K562 (cell line): ENCODE measurements around the gene DDX43. TPM values are rescaled to one million over a fixed set of nuclear protein-coding genes. Genes with fewer than 3 reads are reported as not detected.
"Not testable (repeated sequence)": the region's sequence is repeated elsewhere in the genome, so short reads cannot be mapped to it uniquely, and the experiment has no call there.

Experiments
- ATAC-seq: fragments of 200-7000 bp; cut with Tn5 transposase; 3 replicates; pipeline ENCODE4 v1.9.1; 2020; ENCODE audit warnings: moderate library complexity
- BruUV-seq: library from RNA; stranded (reverse); fragments of 400-500 nt; replicated peaks from 2 replicates; lab custom pipeline; 2021; lab: Mats Ljungman, UMichigan
- CTCF ChIA-PET: fragments of 300-600 bp; formaldehyde crosslinking; extraction: SDS; loops from one replicate; lab custom pipeline; 2021; ENCODE audit warnings: low intra/inter-chr PET ratio; lab: Yijun Ruan, JAX
- POLR2A ChIA-PET: fragments of 300-600, 350-650 bp; sonication (Branson Sonifier 250); formaldehyde crosslinking; extraction: SDS; loops from one replicate; lab custom pipeline; 2021; ENCODE audit warnings: antibody characterized with exemption, inconsistent platforms; lab: Yijun Ruan, JAX
- DNase-seq, 4 experiments: peaks; one replicate each; pipeline versions ENCODE4 v3.0.0 to v3.0.0-alpha.2; 2011 to 2018; ENCODE audit warnings: low spot score in 3 of 4, mixed read lengths in 3 of 4; ENCODE audit errors: extremely low read depth in 1 of 4
- FAIRE-seq: peaks from 2 replicates; lab custom pipeline; 2011; peaks lifted over from hg19 to GRCh38; lab: Jason Lieb, UNC
- H2AFZ ChIP-seq: 2 replicates; pipeline ENCODE4 v1.6.0; 2011; ENCODE audit warnings: low read depth, low read length, control low read depth, inconsistent platforms
- H3K27ac ChIP-seq: fragments of 200-600 bp; 3 replicates; pipeline ENCODE4 v1.8.0; 2011; ENCODE audit warnings: low read depth, mild to moderate bottlenecking, control low read depth, inconsistent platforms, low read length, moderate library complexity, mixed read lengths; ENCODE audit errors: extremely low read depth
- H3K27me3 ChIP-seq, 2 experiments: fragments of 300-600 bp in 1 of 2; 2 replicates in 1 of 2; 3 replicates in 1 of 2; pipeline versions ENCODE4 v1.6.0 to v1.8.0; 2011; ENCODE audit warnings: inconsistent platforms in 2 of 2, low read length in 2 of 2, mild to moderate bottlenecking in 1 of 2, mixed read lengths in 1 of 2, moderate library complexity in 1 of 2; ENCODE audit not compliant: control insufficient read depth in 2 of 2, insufficient read depth in 2 of 2
- H3K36me3 ChIP-seq: fragments of 300-600 bp; 3 replicates; pipeline ENCODE4 v1.8.0; 2011; ENCODE audit warnings: mild to moderate bottlenecking, low read length, inconsistent platforms; ENCODE audit not compliant: control insufficient read depth, insufficient read depth
- H3K4me1 ChIP-seq, 2 experiments: fragments of 200-600 bp in 1 of 2; replicated peaks in 1 of 2; 2 replicates in 1 of 2; 3 replicates in 1 of 2; pipeline versions ENCODE4 v1.5.1 to v1.8.0; 2011; ENCODE audit warnings: inconsistent platforms in 2 of 2, low read length in 2 of 2, mild to moderate bottlenecking in 1 of 2, mixed read lengths in 1 of 2, moderate library complexity in 1 of 2; ENCODE audit not compliant: control insufficient read depth in 2 of 2, insufficient read depth in 2 of 2
- H3K4me2 ChIP-seq: 2 replicates; pipeline ENCODE4 v1.6.1; 2011; ENCODE audit warnings: low read length, control low read depth, inconsistent platforms, mixed read lengths; ENCODE audit not compliant: insufficient read depth
- H3K4me3 ChIP-seq: fragments of 200-600 bp; sonication (generic), shearing (Covaris generic); 2 replicates; pipeline ENCODE4 v1.5.1; 2016; ENCODE audit warnings: control low read depth, inconsistent platforms
- H3K79me2 ChIP-seq: fragments of 200-600 bp; 3 replicates; pipeline ENCODE4 v1.8.0; 2011; ENCODE audit warnings: low read length, inconsistent platforms; ENCODE audit not compliant: control insufficient read depth, insufficient read depth
- H3K9ac ChIP-seq, 2 experiments: 2 replicates each; pipeline versions ENCODE4 v1.6.0 to v1.6.1; 2011; ENCODE audit warnings: low read depth in 2 of 2, low read length in 2 of 2, control low read depth in 1 of 2, inconsistent platforms in 1 of 2, mild to moderate bottlenecking in 1 of 2, mixed read lengths in 1 of 2; ENCODE audit not compliant: insufficient read depth in 1 of 2
- H3K9me1 ChIP-seq: one replicate; pipeline ENCODE4 v1.6.0; 2011; ENCODE audit warnings: inconsistent platforms, mild to moderate bottlenecking, low read length, moderate library complexity; ENCODE audit not compliant: control insufficient read depth, insufficient read depth
- H3K9me3 ChIP-seq: replicated peaks from 2 replicates; pipeline ENCODE4 v1.5.1; 2011; ENCODE audit warnings: low read depth, low read length, inconsistent platforms; ENCODE audit not compliant: control insufficient read depth, insufficient read depth
- H4K20me1 ChIP-seq: replicated peaks from 2 replicates; pipeline ENCODE4 v1.6.1; 2011; ENCODE audit warnings: low read length, inconsistent platforms, mixed read lengths; ENCODE audit not compliant: control insufficient read depth, insufficient read depth
- BCL6 ChIP-seq: fragments of 250-450 bp; sonication (Bioruptor Pico); IDR thresholded peaks from 2 replicates; pipeline ENCODE4 v1.4.0; 2020
- GTF2E2 ChIP-seq: fragments of 200-800 bp; sonication (Bioruptor generic); IDR thresholded peaks from 2 replicates; pipeline ENCODE4 v1.6.1; 2016; ENCODE audit warnings: missing genetic modification characterization, missing compliant biosample characterization
- HIVEP1 ChIP-seq: fragments of 250-450 bp; sonication (Bioruptor Pico); IDR thresholded peaks from 2 replicates; pipeline ENCODE4 v1.4.0; 2020; ENCODE audit warnings: mild to moderate bottlenecking
- RBM14 ChIP-seq: fragments of 200-400 bp; formaldehyde crosslinking; IDR thresholded peaks from 2 replicates; pipeline ENCODE4 v1.6.1; 2018; ENCODE audit warnings: low read depth, mild to moderate bottlenecking, low read length, moderate library complexity, borderline replicate concordance; ENCODE audit not compliant: insufficient read depth
- ZNF143 ChIP-seq: sonication (generic); formaldehyde crosslinking; IDR thresholded peaks from 2 replicates; pipeline ENCODE4 v1.9.0; 2022; ENCODE audit warnings: mild to moderate bottlenecking, missing genetic modification reagents
- ZNF707 ChIP-seq: fragments of 250-450 bp; sonication (Bioruptor Pico); conservative IDR thresholded peaks from 2 replicates; pipeline ENCODE4 v1.8.0; 2022; ENCODE audit warnings: inconsistent platforms, mild to moderate bottlenecking, moderate library complexity
- whole genome bisulfite sequencing: fragments of 100-300 bp; shearing (Covaris generic); methylation state at CpG from one replicate; pipeline ENCODE4 v1.1.6; 2016; ENCODE audit warnings: low coverage, mixed read lengths; ENCODE audit not compliant: insufficient coverage; ENCODE audit errors: missing lambda C conversion rate; 5-methylcytosine and 5-hydroxymethylcytosine counted together
- in situ Hi-C: fragments of 300-500 bp; cut with MboI; formaldehyde crosslinking; loops from 4 replicates; pipeline ENCODE4 v1.15.0; 2018; ENCODE audit warnings: inconsistent platforms, mixed read lengths
- intact Hi-C: fragments of 100-400 bp; cut with micrococcal nuclease; formaldehyde crosslinking; loops from 2 replicates; pipeline ENCODE4 v1.14.2; 2022
- polyA plus RNA-seq, 8 experiments: library from polyadenylated mRNA; depleted of rRNA in 4 of 8; stranded (reverse) in 5 of 8; unstranded in 3 of 8; fragments of >200 nt; fragmentation: Nextera tagmentation in 2 of 8; fragmentation: Illumina TruSeq in 1 of 8; extraction: Ambion mirVana in 2 of 8; extraction: Trizol in 1 of 8; gene quantifications; 2 replicates each; pipeline versions ENCODE4 v1.2.1 to v1.2.3, GENCODE V29; 2011 to 2014; ENCODE audit warnings: inconsistent platforms in 1 of 8, missing spikeins in 1 of 8
- total RNA-seq, 7 experiments: library from RNA; depleted of rRNA in 6 of 7; stranded (reverse); fragments of >200 nt in 6 of 7; fragmentation: Illumina TruSeq in 2 of 7; extraction: Trizol in 2 of 7; gene quantifications; 2 replicates each; pipeline versions ENCODE4 v1.2.1 to v1.2.3, GENCODE V29; 2011 to 2021; ENCODE audit warnings: low replicate concordance in 1 of 7
- TF ChIP-seq, protein P1 (sequence below): fragments of 450-650 bp; formaldehyde crosslinking; IDR thresholded peaks from 2 replicates; pipeline ENCODE4 v1.4.0; 2020; ENCODE audit warnings: mild to moderate bottlenecking, moderate library complexity
- TF ChIP-seq, protein P2 (sequence below), 3 experiments: fragments of 200-800 bp in 1 of 3; sonication (Bioruptor generic) in 1 of 3; sonication (generic) in 1 of 3; formaldehyde crosslinking in 1 of 3; IDR thresholded peaks; 2 replicates each; pipeline versions ENCODE4 v1.6.1 to v1.8.0; 2016 to 2022; ENCODE audit warnings: mild to moderate bottlenecking in 2 of 3, missing compliant biosample characterization in 2 of 3, missing genetic modification characterization in 2 of 3, missing genetic modification reagents in 1 of 3
- TF ChIP-seq, protein P3 (sequence below), 2 experiments: IDR thresholded peaks; 2 replicates each; pipeline ENCODE4 v1.6.1; 2011; ENCODE audit warnings: borderline replicate concordance in 1 of 2, control low read depth in 1 of 2, low read depth in 1 of 2, low read length in 1 of 2, mild to moderate bottlenecking in 1 of 2, mixed read lengths in 1 of 2, moderate library complexity in 1 of 2; ENCODE audit not compliant: insufficient read depth in 1 of 2, insufficient read length in 1 of 2, poor library complexity in 1 of 2, severe bottlenecking in 1 of 2; ENCODE audit errors: extremely low read depth in 1 of 2

DDX43 gene
- total and polyA plus RNA-seq, 9 of the 15 experiments (the other 6 are each of a cell fraction or from before 2014, with no cell fraction given), result 0.07 to 0.88 (median 0.25) TPM

DNA sequence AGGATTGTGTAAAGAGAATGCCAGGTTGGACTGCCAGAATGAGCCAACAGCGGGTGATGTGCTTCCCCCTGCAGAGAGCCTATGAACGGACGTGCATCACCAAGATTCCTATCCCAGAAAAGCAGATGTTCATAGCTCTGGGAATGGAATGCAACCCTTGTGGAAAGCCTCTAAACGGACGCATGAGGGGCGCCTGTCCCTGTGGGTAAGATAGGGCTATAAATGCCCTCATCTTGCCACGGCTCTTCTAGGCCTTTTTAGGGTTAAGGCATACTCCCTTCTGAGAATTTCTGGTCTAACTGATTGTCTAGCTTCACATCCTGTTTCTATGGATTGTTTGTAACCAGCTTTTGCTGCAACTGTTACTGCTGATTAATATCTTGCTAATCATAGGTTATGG, 64.8 kb downstream of the DDX43 start:
- TSS peak; percentile 63 for BruUV-seq
- H2AFZ ChIP-seq, intact Hi-C loops, ATAC-seq, H3K4me3 ChIP-seq, DNase-seq, in situ Hi-C loops, H3K9me3 ChIP-seq, H3K9ac ChIP-seq, H3K4me1 ChIP-seq, H3K27ac ChIP-seq, FAIRE-seq, H3K9me1 ChIP-seq, H3K4me2 ChIP-seq, H3K27me3 ChIP-seq, H4K20me1 ChIP-seq, CTCF ChIA-PET: not testable (repeated sequence)
- TF ChIP-seq BCL6 (CRISPR knock-in tag), result 0 out of 2 replicates have a peak, but pooled peaks have one; percentile 19
- TF ChIP-seq, protein P1, sequence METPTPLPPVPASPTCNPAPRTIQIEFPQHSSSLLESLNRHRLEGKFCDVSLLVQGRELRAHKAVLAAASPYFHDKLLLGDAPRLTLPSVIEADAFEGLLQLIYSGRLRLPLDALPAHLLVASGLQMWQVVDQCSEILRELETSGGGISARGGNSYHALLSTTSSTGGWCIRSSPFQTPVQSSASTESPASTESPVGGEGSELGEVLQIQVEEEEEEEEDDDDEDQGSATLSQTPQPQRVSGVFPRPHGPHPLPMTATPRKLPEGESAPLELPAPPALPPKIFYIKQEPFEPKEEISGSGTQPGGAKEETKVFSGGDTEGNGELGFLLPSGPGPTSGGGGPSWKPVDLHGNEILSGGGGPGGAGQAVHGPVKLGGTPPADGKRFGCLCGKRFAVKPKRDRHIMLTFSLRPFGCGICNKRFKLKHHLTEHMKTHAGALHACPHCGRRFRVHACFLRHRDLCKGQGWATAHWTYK (CRISPR knock-in tag), result 0 out of 2 replicates have a peak, but pooled peaks have one; percentile 23
- 54% methylated on average over 7 of the region's 7 CpGs for WGBS
- POLR2A ChIA-PET, result interaction anchor here (0.6 kb wide), 1 partner anchor 134 kb away, joined by 3 read pairs; no protein-coding TSS in a partner anchor
- peaks cover 13% of the 10 kb centered on the region; the same call in 2 of the 3 replicates for H3K36me3 ChIP-seq
- peaks cover 30% of the 10 kb centered on the region for H3K79me2 ChIP-seq

DNA sequence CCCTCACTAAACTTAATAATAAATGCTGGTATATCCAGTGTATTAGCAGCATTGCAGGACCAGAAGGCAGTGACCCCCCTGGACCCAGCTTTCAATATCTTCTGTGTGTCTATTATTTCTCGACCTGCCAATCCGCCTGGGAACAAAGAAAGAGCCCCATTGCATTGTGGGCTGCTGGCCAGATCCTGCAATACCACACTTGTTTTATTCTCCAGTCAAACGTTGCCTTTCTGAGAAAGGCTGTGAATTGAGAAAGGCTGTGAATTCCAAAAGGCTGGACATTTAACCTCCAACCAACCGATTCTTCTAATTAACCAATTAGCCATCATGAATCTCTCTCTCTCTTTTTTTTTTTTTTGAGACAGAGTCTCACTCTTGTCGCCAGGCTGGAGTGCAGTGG, 65.4 kb downstream of the DDX43 start:
- H3K79me2 ChIP-seq, result peaks cover 34% of the 10 kb centered on the region
- FAIRE-seq (peak; percentile 51), DNase-seq (no peak), ATAC-seq (no peak)
- no peaks in the 10 kb centered on the region for H3K9me1 ChIP-seq
- POLR2A ChIA-PET, result no interaction called here
- H4K20me1 ChIP-seq, result no peaks in the 10 kb centered on the region
- 40% methylated on average over 4 of the region's 5 CpGs for WGBS
- in situ Hi-C loops (no loop called here), intact Hi-C loops (loop anchor here (2.0 to 5.0 kb wide), 2 partner anchors 38 to 71 kb away; no protein-coding TSS in a partner anchor)
- no peaks in the 10 kb centered on the region for H3K27me3 ChIP-seq
- CTCF ChIA-PET, result no interaction called here
- no peak overlapping the region for H3K27ac ChIP-seq
- no TSS peak for BruUV-seq
- no peak overlapping the region for H3K4me2 ChIP-seq
- no peaks in the 10 kb centered on the region for H3K9me3 ChIP-seq
- peaks cover 17% of the 10 kb centered on the region; the same call in 2 of the 3 replicates for H3K36me3 ChIP-seq
- H3K4me3 ChIP-seq, result no peak overlapping the region
- H3K4me1 ChIP-seq, result peaks cover 0 to 3% of the 10 kb centered on the region in 2 experiments; a peak in 3 of 5 replicates
- no peak overlapping the region for H3K9ac ChIP-seq
- no peak overlapping the region for H2AFZ ChIP-seq
- TF ChIP-seq, protein P2, sequence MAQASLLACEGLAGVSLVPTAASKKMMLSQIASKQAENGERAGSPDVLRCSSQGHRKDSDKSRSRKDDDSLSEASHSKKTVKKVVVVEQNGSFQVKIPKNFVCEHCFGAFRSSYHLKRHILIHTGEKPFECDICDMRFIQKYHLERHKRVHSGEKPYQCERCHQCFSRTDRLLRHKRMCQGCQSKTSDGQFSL (CRISPR knock-in tag; IDR thresholded peaks at IDR 0.05), result no peak
- TF ChIP-seq, protein P2 (tag; IDR thresholded peaks at IDR 0.05), result no peak
- TF ChIP-seq GTF2E2 (tag) (no peak), ZNF143 (CRISPR knock-in tag) (peak; percentile 59; the same call in 1 of the 2 replicates), ZNF707 (CRISPR knock-in tag) (no peak), HIVEP1 (no peak), RBM14 (no peak)
- TF ChIP-seq, protein P3, sequence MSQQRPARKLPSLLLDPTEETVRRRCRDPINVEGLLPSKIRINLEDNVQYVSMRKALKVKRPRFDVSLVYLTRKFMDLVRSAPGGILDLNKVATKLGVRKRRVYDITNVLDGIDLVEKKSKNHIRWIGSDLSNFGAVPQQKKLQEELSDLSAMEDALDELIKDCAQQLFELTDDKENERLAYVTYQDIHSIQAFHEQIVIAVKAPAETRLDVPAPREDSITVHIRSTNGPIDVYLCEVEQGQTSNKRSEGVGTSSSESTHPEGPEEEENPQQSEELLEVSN (IDR thresholded peaks at IDR 0.05; ENCODE audit: borderline replicate concordance in 1 of 2, extremely low read depth in 1 of 2, insufficient read depth in 1 of 2, insufficient read length in 1 of 2, low read depth in 1 of 2, low read length in 1 of 2, poor library complexity in 1 of 2, severe bottlenecking in 1 of 2), result no peak
